HepG2 (cell line): Measurements from ENCODE around the gene TUT4. TPM values are rescaled to one million over a fixed set of nuclear protein-coding genes. Genes with fewer than 3 reads are reported as not detected.

Source experiments
- AKAP8 ChIP-seq: sonication (generic); formaldehyde crosslinking; IDR thresholded peaks from 2 replicates; pipeline ENCODE4 v1.5.1; 2020; ENCODE audit warnings: mild to moderate bottlenecking, missing genetic modification reagents
- ARID3A ChIP-seq: IDR thresholded peaks from 2 replicates; pipeline ENCODE4 v1.6.1; 2012; ENCODE audit warnings: low read depth, low read length, improper control_type of control experiment
- E2F1 ChIP-seq: sonication (generic); formaldehyde crosslinking; IDR thresholded peaks from 2 replicates; pipeline ENCODE4 v1.5.0; 2020; ENCODE audit warnings: missing genetic modification reagents
- GATA4 ChIP-seq: sonication (generic); IDR thresholded peaks from 2 replicates; pipeline ENCODE4 v1.6.1; 2016; ENCODE audit warnings: antibody characterized with exemption, low read depth, borderline replicate concordance
- GTF3A ChIP-seq: sonication (generic); formaldehyde crosslinking; conservative IDR thresholded peaks from 2 replicates; pipeline ENCODE4 v1.4.0; 2020; ENCODE audit warnings: mild to moderate bottlenecking, missing genetic modification reagents
- KDM5B ChIP-seq: sonication (generic); formaldehyde crosslinking; IDR thresholded peaks from 2 replicates; pipeline ENCODE4 v1.4.0; 2020; ENCODE audit warnings: missing genetic modification reagents, mild to moderate bottlenecking, borderline replicate concordance
- MAFK ChIP-seq, 2 experiments: IDR thresholded peaks in 1 of 2; conservative IDR thresholded peaks in 1 of 2; 2 replicates each; pipeline ENCODE4 v1.6.1; 2011; ENCODE audit warnings: improper control_type of control experiment in 2 of 2, low read length in 2 of 2
- MTF1 ChIP-seq: sonication (generic); formaldehyde crosslinking; IDR thresholded peaks from 2 replicates; pipeline ENCODE4 v1.5.0; 2020; ENCODE audit warnings: missing genetic modification reagents
- NFRKB ChIP-seq: fragments of 450-650 bp; IDR thresholded peaks from 2 replicates; pipeline ENCODE4 v1.6.1; 2017
- RBM22 ChIP-seq: fragments of 200-400 bp; formaldehyde crosslinking; optimal IDR thresholded peaks from 2 replicates; pipeline ENCODE3; 2017; ENCODE audit warnings: mild to moderate bottlenecking, low read length, moderate library complexity
- STAT5B ChIP-seq: sonication (generic); formaldehyde crosslinking; IDR thresholded peaks from 2 replicates; pipeline ENCODE4 v1.4.0; 2020; ENCODE audit warnings: missing genetic modification reagents
- TEAD3 ChIP-seq: optimal IDR thresholded peaks from 2 replicates; pipeline ENCODE3; 2016; ENCODE audit warnings: borderline replicate concordance
- ZNF224 ChIP-seq: sonication (generic); formaldehyde crosslinking; IDR thresholded peaks from 2 replicates; pipeline ENCODE4 v1.5.0; 2020; ENCODE audit warnings: mild to moderate bottlenecking, missing genetic modification reagents
- ZNF280D ChIP-seq: sonication (generic); formaldehyde crosslinking; IDR thresholded peaks from 2 replicates; pipeline ENCODE4 v1.5.1; 2020; ENCODE audit warnings: mild to moderate bottlenecking, missing genetic modification reagents
- ZNF30 ChIP-seq: sonication (generic); formaldehyde crosslinking; IDR thresholded peaks from 2 replicates; pipeline ENCODE4 v1.5.0; 2020; ENCODE audit warnings: mild to moderate bottlenecking, missing genetic modification reagents
- ZNF484 ChIP-seq: sonication (generic); formaldehyde crosslinking; IDR thresholded peaks from 2 replicates; pipeline ENCODE4 v1.5.1; 2020; ENCODE audit warnings: mild to moderate bottlenecking, low read depth, missing genetic modification reagents, borderline replicate concordance
- ZNF503 ChIP-seq: sonication (generic); formaldehyde crosslinking; IDR thresholded peaks from 2 replicates; pipeline ENCODE4 v1.4.0; 2020; ENCODE audit warnings: missing genetic modification reagents
- ZNF713 ChIP-seq: sonication (generic); formaldehyde crosslinking; IDR thresholded peaks from 2 replicates; pipeline ENCODE4 v1.4.0; 2020; ENCODE audit warnings: mild to moderate bottlenecking, missing genetic modification reagents
- ZNF800 ChIP-seq: sonication (generic); formaldehyde crosslinking; IDR thresholded peaks from 2 replicates; pipeline ENCODE4 v1.4.0; 2020; ENCODE audit warnings: missing genetic modification reagents
- polyA plus RNA-seq, 8 experiments: library from polyadenylated mRNA; depleted of rRNA in 3 of 8; stranded (reverse) in 7 of 8; unstranded in 1 of 8; fragments of >200 nt; fragmentation: Illumina TruSeq in 4 of 8; extraction: Trizol in 4 of 8; gene quantifications; 2 replicates each; pipeline versions ENCODE4 v1.2.1 to v1.2.3, GENCODE V29; 2011 to 2016; ENCODE audit warnings: low read depth in 4 of 8, missing spikeins in 1 of 8, mixed read lengths in 1 of 8; ENCODE audit not compliant: insufficient read depth in 1 of 8
- total RNA-seq, 5 experiments: library from RNA; depleted of rRNA; stranded (reverse); fragments of >200 nt; fragmentation: Illumina TruSeq; extraction: Trizol; gene quantifications; 2 replicates each; pipeline ENCODE4 v1.2.3, GENCODE V29; 2016; ENCODE audit warnings: low read depth in 1 of 5

TUT4 gene
- total and polyA plus RNA-seq, 2 of the 13 experiments (the other 11 are each of a cell fraction or from before 2014, with no cell fraction given): 44.7 to 53.5 TPM

- TF ChIP-seq E2F1 (CRISPR knock-in tag): no peak
- peak; percentile 6 for TF ChIP-seq TEAD3
- TF ChIP-seq ZNF224 (CRISPR knock-in tag): no peak
- no peak; the same call in 1 of the 2 replicates for TF ChIP-seq ZNF800 (CRISPR knock-in tag)
- TF ChIP-seq NFRKB: no peak
- no peak for TF ChIP-seq GTF3A (CRISPR knock-in tag)
- TF ChIP-seq MAFK (conservative IDR thresholded peaks at IDR 0.05 in 1 of 2, IDR thresholded peaks at IDR 0.05 in 1 of 2; ENCODE audit: low read length in 2 of 2): no peak
- TF ChIP-seq ZNF484 (CRISPR knock-in tag): no peak
- TF ChIP-seq KDM5B: 0 out of 2 replicates have a peak, but pooled peaks have one; percentile 29
- TF ChIP-seq MTF1 (CRISPR knock-in tag): no peak
- no peak for TF ChIP-seq AKAP8 (CRISPR knock-in tag)
- no peak for TF ChIP-seq RBM22
- no peak for TF ChIP-seq ZNF503 (CRISPR knock-in tag)
- TF ChIP-seq ZNF713 (CRISPR knock-in tag): no peak
- TF ChIP-seq ARID3A: no peak
- peak; percentile 32; the same call in 1 of the 2 replicates for TF ChIP-seq GATA4
- TF ChIP-seq ZNF280D (CRISPR knock-in tag): no peak
- no peak for TF ChIP-seq ZNF30 (CRISPR knock-in tag)
- TF ChIP-seq STAT5B: no peak
These were observed 722 bp upstream of the TUT4 start (continued) for GRCh38 chr1:52553362-52554266.
